ENCODE data around the gene RTN4R.
A peak's percentile ranks its signal among the peaks of the same experiment; 100 is the strongest.

The RTN4R gene

DNA sequence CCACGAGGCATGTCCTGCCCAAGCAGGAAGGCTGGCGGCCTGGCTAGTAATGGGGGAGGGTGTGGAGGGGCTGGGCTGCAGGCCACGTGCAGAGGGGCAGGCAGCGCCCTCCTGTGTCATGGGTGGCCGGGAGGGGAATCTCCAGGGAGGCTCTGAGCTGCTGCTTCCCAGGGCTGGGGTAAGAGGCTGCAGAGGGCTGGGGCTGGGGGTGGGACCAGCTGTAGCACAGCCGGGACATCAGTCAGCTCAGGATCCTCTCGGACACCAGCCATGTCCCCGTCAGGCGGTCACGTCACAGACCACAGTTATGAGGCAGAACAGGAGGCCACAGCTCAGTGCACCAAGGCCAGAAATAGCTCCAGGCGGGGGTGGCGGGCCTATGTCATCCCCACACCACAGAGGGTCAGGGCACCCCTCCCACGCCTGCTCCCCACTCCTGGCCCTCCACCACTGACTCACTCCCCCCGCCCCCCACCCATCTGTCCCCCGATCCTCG is 21.1 kb downstream of the RTN4R start:
- Histone ChIP-seq H3K9ac (ENCODE audit: low read length) (no peak overlapping the region), H3K36me3 (ENCODE audit: control insufficient read depth, insufficient read depth, low read length, severe bottlenecking) (no peaks in the 10 kb centered on the region), H3K4me1 (ENCODE audit: control insufficient read depth, insufficient read depth, low read length) (peaks cover 9% of the 10 kb centered on the region), H3K4me3 (ENCODE audit: low read length) (no peak overlapping the region), H3K9me3 (ENCODE audit: control insufficient read depth, low read length) (no peaks in the 10 kb centered on the region), H3K27me3 (replicated peaks; ENCODE audit: control insufficient read depth, insufficient read depth, low read length) (peaks cover 36% of the 10 kb centered on the region)
- DNase-seq (ENCODE audit: low read depth) = peak; percentile 36

DNA sequence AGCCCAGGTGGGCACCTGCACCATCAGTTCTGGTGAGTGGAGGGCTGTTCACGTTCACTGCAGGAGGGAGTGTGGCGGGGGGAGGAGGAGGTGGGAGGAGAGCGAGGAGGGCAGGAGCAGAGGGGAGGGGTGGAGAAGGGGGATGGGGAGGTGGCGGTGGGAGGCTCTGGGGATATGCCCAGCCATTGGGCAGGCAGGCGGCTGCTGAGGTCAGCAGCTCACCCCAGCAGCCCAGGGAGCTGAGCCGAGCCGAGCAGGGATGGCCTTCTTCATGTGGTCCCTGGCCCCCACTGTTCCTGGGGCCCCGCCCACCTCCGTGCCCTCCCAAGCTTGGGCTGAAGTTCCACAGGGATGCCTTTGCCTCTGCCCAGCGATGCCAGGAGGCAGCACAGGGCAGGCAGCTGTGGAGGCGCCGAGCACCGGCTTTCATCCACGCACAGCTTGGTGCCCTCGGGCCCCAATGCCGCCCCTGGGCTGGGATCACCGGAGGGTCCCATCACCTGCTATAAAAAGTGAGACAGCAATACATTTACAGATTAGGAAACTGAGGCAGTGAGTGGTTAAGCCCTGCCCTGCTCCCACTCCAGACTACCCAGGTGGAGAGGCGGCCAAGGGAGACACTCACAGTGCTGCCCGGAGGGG is 21.6 kb downstream of the RTN4R start:
- no peaks in the 10 kb centered on the region for H3K36me3 ChIP-seq (ENCODE audit: control insufficient read depth, insufficient read depth, low read length, severe bottlenecking)
- no peak overlapping the region for H3K4me3 ChIP-seq (ENCODE audit: low read length)
- DNase-seq (ENCODE audit: low read depth) = no peak
- no peaks in the 10 kb centered on the region for H3K9me3 ChIP-seq (ENCODE audit: control insufficient read depth, low read length)
- H3K27me3 ChIP-seq (replicated peaks; ENCODE audit: control insufficient read depth, insufficient read depth, low read length) = peaks cover 35% of the 10 kb centered on the region
- H3K9ac ChIP-seq (ENCODE audit: low read length) = no peak overlapping the region
- H3K4me1 ChIP-seq (ENCODE audit: control insufficient read depth, insufficient read depth, low read length) = peaks cover 9% of the 10 kb centered on the region

DNA sequence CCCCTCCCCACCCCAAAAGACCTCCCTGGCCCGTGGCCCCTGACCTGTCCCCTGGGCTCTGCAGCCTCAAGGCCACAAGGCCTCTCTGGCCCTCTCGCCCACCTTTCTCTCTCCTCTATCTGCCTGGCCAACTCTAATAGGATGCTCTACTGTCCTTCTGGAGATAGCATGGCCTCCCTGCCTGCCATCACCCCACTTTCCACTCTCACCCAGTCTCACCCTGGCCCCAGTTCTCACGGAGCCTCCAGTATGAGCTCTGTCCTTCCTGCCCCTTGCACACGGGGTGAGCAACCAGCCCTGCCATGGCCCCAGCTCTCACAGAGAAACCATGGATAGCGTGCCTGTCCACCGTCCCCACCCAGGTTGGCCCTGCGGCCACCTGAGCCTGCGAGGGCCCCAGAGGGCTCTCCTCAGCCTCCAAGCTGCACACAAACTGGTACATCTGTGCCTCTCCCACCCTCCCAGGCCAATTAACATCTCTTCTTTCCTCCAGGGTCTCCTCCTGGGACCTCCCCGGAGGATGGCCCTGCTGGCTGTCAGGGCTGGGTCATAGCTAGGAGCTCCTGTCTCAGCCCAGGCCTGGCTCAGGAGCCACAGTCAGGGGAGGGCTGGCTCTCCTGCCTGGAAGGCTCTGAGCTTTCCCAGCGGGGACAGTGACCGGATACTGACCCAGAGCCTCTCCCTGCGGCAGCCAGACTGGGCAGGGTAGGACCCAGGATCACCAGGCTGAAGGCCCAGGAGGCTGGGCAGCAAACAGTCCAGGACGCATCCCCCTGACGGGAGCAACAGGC is 22.3 kb downstream of the RTN4R start:
- DNase-seq (ENCODE audit: low read depth) = no peak
- no peaks in the 10 kb centered on the region for H3K9me3 ChIP-seq (ENCODE audit: control insufficient read depth, low read length)
- H3K4me1 ChIP-seq (ENCODE audit: control insufficient read depth, insufficient read depth, low read length) = peaks cover 9% of the 10 kb centered on the region
- peaks cover 28% of the 10 kb centered on the region for H3K27me3 ChIP-seq (replicated peaks; ENCODE audit: control insufficient read depth, insufficient read depth, low read length)
- H3K36me3 ChIP-seq (ENCODE audit: control insufficient read depth, insufficient read depth, low read length, severe bottlenecking) = no peaks in the 10 kb centered on the region
- no peak overlapping the region for H3K4me3 ChIP-seq (ENCODE audit: low read length)
- no peak overlapping the region for H3K9ac ChIP-seq (ENCODE audit: low read length)

DNA sequence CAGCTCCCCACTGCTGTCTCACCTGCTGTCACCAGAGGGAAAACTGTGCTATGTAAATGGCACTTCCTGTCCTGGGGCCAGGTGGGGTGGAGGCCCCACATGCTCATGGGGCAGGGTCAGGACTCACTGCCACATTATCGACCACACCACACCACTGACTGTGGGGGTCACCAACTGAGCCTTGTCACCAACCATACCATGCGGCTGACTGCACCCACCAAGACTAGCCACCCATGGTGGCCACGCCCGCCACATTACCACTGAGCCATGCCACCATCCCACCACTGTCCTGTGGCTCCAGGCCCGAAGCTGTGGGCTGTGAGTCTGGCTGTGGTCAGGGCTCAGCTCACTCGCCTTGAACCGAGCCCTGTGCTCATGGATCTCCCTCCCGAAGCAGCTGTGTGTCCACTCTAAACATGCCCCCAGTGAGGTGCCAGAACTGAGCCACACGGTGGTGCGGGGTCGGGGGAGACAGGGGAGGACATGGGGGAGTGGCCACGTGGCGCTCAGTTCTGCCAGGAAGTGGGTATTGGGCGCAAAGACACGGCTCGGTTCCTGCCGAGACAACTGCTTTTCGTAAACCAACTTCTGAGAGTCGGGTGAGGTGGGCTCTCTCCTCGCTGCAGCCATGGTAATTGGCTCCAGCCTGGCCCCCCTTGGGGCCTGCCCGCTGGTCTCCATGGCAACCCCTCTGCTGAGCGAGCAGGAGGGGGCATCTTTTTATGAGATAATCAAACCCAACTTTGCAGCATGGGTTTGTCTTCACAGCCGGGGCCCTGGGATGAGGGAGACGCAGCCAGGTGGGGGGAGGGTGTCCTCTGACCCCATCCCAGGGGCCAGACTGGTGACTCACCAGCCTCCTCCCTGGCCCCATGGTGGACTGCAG is 23.2 kb downstream of the RTN4R start:
- Histone ChIP-seq H3K36me3 (ENCODE audit: control insufficient read depth, insufficient read depth, low read length, severe bottlenecking) (no peaks in the 10 kb centered on the region), H3K4me3 (ENCODE audit: low read length) (no peak overlapping the region), H3K9me3 (ENCODE audit: control insufficient read depth, low read length) (no peaks in the 10 kb centered on the region), H3K27me3 (replicated peaks; ENCODE audit: control insufficient read depth, insufficient read depth, low read length) (peaks cover 27% of the 10 kb centered on the region), H3K4me1 (ENCODE audit: control insufficient read depth, insufficient read depth, low read length) (peaks cover 9% of the 10 kb centered on the region), H3K9ac (ENCODE audit: low read length) (no peak overlapping the region)
- no peak for DNase-seq (ENCODE audit: low read depth)

DNA sequence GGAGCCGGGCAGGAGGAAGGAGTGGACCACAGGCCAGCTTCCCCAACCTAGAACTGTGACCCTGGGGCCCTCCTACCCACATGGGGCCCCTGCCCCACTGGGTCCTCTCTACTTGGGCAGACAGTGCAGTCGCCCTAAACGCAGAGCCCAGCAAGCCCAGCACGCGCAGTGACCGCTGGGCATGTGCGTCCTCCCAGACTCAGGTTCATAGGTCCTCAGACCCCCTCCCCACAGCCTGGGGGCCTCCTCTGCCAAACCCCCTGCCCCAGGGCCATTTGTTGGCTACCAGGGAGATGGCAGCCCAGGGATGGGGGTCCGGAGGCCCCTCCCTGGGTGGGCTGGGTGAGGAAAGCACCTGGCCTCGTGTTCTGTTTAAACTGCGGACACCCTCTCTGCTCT is 23.9 kb downstream of the RTN4R start:
- Histone ChIP-seq H3K4me1 (ENCODE audit: control insufficient read depth, insufficient read depth, low read length) (peaks cover 5% of the 10 kb centered on the region), H3K27me3 (replicated peaks; ENCODE audit: control insufficient read depth, insufficient read depth, low read length) (peaks cover 28% of the 10 kb centered on the region), H3K36me3 (ENCODE audit: control insufficient read depth, insufficient read depth, low read length, severe bottlenecking) (no peaks in the 10 kb centered on the region), H3K9ac (ENCODE audit: low read length) (no peak overlapping the region), H3K9me3 (ENCODE audit: control insufficient read depth, low read length) (no peaks in the 10 kb centered on the region), H3K4me3 (ENCODE audit: low read length) (no peak overlapping the region)
- DNase-seq (ENCODE audit: low read depth) = no peak

DNA sequence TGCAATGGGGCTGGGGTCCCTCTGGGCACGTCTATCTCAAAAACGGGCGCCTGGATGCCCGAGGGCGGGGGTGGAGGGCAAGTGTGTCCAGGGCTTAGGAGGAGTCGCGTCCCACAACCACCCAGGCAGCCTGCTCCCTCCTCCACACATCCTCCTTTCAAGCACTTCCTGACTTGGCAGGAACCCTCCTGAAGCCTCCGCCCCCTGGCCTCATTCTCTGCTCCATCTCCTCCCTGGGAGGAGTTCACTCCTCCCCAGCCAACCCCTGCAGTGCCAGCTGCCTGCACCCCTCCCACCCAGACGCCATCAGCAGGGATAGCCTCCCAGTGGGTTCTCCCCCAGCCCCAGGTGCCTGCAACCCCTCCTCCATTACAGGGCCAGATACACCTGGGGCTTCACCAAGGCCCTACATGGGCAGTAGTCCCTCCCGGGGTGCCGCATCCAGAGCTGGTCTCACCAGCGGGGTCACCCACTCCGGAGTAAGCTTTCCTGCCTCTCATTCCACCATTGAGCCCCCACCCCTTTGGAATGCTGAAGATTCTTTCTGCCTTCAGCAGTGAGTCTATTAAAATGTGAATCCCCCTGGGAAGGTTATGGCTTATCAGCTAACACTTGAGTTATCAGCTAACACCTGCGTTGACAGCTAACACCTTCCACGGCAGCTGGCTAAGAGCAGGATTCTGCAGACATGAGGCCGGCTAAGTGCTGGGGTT is 24.4 kb downstream of the RTN4R start:
- Histone ChIP-seq H3K9ac (ENCODE audit: low read length) (peak overlapping the region; percentile 49), H3K27me3 (replicated peaks; ENCODE audit: control insufficient read depth, insufficient read depth, low read length) (peaks cover 23% of the 10 kb centered on the region), H3K36me3 (ENCODE audit: control insufficient read depth, insufficient read depth, low read length, severe bottlenecking) (no peaks in the 10 kb centered on the region), H3K9me3 (ENCODE audit: control insufficient read depth, low read length) (no peaks in the 10 kb centered on the region), H3K4me1 (ENCODE audit: control insufficient read depth, insufficient read depth, low read length) (peaks cover 4% of the 10 kb centered on the region), H3K4me3 (ENCODE audit: low read length) (no peak overlapping the region)
- DNase-seq (ENCODE audit: low read depth) = peak; percentile 56

DNA sequence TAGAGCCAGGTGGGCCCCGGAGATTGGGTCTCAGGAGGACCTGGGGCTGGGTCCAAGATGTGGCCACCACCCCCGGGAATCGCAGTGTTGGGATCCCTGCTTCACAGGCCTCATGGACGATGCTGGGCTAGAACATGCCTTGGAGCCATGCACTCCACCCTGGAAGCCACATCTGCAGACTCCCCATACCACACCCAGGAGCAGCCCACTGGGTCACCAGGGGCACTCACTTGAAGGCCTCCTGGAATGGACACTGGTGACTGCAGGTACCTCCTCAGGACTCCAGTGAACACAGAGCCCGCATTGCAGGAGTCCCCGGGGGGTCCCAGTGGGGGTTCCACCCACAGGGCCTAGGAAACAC is 25.0 kb downstream of the RTN4R start:
- peaks cover 4% of the 10 kb centered on the region for H3K4me1 ChIP-seq (ENCODE audit: control insufficient read depth, insufficient read depth, low read length)
- H3K9ac ChIP-seq (ENCODE audit: low read length) = peak overlapping the region; percentile 49
- H3K9me3 ChIP-seq (ENCODE audit: control insufficient read depth, low read length) = no peaks in the 10 kb centered on the region
- H3K36me3 ChIP-seq (ENCODE audit: control insufficient read depth, insufficient read depth, low read length, severe bottlenecking) = no peaks in the 10 kb centered on the region
- no peak overlapping the region for H3K4me3 ChIP-seq (ENCODE audit: low read length)
- H3K27me3 ChIP-seq (replicated peaks; ENCODE audit: control insufficient read depth, insufficient read depth, low read length) = peaks cover 17% of the 10 kb centered on the region
- no peak for DNase-seq (ENCODE audit: low read depth)

DNA sequence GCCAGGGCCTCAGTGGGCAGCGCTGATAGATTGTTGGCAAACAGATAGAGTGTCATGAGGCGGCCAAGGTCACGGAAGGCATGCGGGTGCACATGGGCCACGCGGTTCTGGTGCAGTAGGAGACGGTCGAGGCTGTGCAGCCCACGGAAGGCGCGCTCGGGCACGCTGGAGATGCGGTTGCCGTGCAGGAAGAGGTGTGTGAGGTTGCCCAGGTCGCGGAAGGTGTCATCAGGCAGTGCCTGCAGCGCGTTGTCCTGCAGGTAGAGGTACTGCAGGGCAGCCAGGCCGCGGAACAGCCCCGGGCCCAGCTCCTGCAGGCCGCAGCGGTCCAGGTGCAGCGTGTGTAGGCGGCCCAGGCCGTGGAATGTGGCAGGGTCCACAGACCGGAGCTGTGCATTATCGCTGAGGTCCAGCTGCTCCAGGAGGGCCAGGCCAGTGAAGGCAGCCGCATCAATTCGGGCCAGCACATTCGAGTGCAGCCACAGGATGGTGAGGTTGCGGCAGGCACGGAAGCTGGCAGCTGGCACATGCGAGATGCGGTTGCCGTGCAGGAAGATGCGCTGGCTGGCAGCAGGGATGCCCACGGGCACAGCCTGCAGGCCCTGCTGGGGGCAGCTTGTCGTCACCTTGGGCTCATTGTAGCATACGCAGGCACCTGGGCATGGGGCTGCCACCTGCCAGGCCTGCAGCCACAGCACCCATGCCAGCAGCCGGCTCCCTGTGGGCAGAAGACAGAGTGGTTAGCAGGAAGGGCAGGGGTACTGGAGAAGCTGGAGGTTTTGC is 25.5 kb downstream of the RTN4R start:
- peaks cover 4% of the 10 kb centered on the region for H3K4me1 ChIP-seq (ENCODE audit: control insufficient read depth, insufficient read depth, low read length)
- DNase-seq (ENCODE audit: low read depth) = no peak
- peaks cover 11% of the 10 kb centered on the region for H3K27me3 ChIP-seq (replicated peaks; ENCODE audit: control insufficient read depth, insufficient read depth, low read length)
- no peak overlapping the region for H3K9ac ChIP-seq (ENCODE audit: low read length)
- H3K4me3 ChIP-seq (ENCODE audit: low read length) = no peak overlapping the region
- no peaks in the 10 kb centered on the region for H3K36me3 ChIP-seq (ENCODE audit: control insufficient read depth, insufficient read depth, low read length, severe bottlenecking)
- H3K9me3 ChIP-seq (ENCODE audit: control insufficient read depth, low read length) = no peaks in the 10 kb centered on the region

DNA sequence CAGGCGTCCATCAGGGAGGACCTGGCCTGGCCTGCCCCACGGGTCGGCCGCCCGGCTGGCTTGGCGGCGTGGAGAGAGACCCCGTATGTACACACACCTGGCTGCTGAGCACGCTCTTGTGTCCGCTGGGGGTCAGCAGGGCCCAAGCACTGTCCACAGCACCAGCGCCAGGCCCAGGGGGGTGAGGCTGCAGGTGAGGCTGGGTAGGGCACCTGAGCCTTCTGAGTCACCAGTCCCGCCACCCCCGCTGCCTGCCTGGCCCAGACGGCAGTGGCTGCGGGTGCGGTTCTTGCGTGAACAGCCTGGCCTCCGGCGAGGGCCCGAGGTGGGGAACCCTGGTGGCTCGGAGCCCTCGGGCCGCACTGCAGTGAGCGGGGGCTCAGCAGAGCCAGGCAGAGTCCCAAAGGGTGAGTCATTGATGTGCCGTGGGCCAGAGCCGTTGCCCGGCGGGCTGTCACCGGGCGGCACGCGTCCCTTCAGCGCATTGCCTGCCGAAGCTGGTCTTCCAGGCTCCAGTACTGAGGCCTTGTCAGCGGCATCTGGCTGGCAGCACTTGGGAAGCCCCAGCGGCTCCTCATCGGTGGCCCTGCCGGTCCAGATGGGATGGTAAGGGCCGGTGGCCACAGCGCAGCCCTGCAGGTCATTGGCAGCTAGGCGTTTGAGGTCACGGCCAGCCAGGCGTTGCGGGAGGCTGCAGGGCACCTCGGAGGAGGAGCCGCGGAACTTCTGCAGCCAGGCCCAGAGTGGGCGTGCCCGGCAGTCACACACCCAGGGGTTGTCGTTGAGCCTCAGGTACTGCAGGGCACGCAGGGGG is 26.3 kb downstream of the RTN4R start:
- no peaks in the 10 kb centered on the region for H3K36me3 ChIP-seq (ENCODE audit: control insufficient read depth, insufficient read depth, low read length, severe bottlenecking)
- DNase-seq (ENCODE audit: low read depth) = no peak
- H3K4me1 ChIP-seq (ENCODE audit: control insufficient read depth, insufficient read depth, low read length) = peaks cover 4% of the 10 kb centered on the region

DNA sequence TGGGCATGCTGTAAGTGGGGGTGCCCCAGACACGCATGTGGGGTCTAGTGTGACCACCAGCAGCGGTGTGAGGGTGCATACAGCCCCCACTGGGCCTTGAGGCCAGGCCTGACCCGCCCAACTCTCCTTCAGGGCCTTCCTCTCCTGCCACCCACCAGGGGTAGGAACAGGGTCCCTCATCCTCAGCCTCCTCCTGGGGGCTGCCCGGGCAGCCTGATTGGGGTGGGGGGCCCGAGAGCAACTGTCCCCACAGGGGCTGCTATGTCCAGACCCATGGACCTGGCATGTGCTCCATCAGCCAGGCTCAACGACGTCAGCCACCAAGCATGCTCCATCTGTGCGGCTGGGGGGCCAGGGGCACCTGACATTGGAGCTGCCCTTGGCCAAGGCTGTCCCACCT is 27.2 kb downstream of the RTN4R start:
- H3K4me1 ChIP-seq (ENCODE audit: control insufficient read depth, insufficient read depth, low read length) = peaks cover 4% of the 10 kb centered on the region
- no peaks in the 10 kb centered on the region for H3K36me3 ChIP-seq (ENCODE audit: control insufficient read depth, insufficient read depth, low read length, severe bottlenecking)

More for the DNA sequence above, 26.3 kb downstream of the RTN4R start:
- no peak overlapping the region for H3K4me3 ChIP-seq (ENCODE audit: low read length)
- H3K9me3 ChIP-seq (ENCODE audit: control insufficient read depth, low read length) = no peaks in the 10 kb centered on the region
- no peak overlapping the region for H3K9ac ChIP-seq (ENCODE audit: low read length)
- H3K27me3 ChIP-seq (replicated peaks; ENCODE audit: control insufficient read depth, insufficient read depth, low read length) = peaks cover 11% of the 10 kb centered on the region

More for the DNA sequence above, 27.2 kb downstream of the RTN4R start:
- no peak for DNase-seq (ENCODE audit: low read depth)
- no peaks in the 10 kb centered on the region for H3K9me3 ChIP-seq (ENCODE audit: control insufficient read depth, low read length)
- no peak overlapping the region for H3K4me3 ChIP-seq (ENCODE audit: low read length)
- peaks cover 17% of the 10 kb centered on the region for H3K27me3 ChIP-seq (replicated peaks; ENCODE audit: control insufficient read depth, insufficient read depth, low read length)
- no peak overlapping the region for H3K9ac ChIP-seq (ENCODE audit: low read length)

All from adipocyte (in vitro differentiated cells).